ENCODE results near the gene DNMT3A. TPM values are rescaled to one million over a fixed set of nuclear protein-coding genes. Genes with fewer than 3 reads are reported as not detected.
"Not testable (repeated sequence)": the region's sequence is repeated elsewhere in the genome, so short reads cannot be mapped to it uniquely, and the experiment has no call there.

The DNMT3A gene
- total RNA-seq, 1 donor from 2014 or later, result 15.4 TPM

GRCh38 chr2:25215232-25215631 lies 126.5 kb downstream of the DNMT3A start:
- no peak for DNase-seq (ENCODE audit: low read depth)
- H3K4me3 ChIP-seq (ENCODE audit: low read depth, low read length), result no peak overlapping the region
- no peak for TF ChIP-seq CTCF (conservative IDR thresholded peaks at IDR 0.05; ENCODE audit: low read depth, low read length)

- no peak overlapping the region for H3K4me3 ChIP-seq (ENCODE audit: low read depth, low read length)
- DNase-seq (ENCODE audit: low read depth), result no peak
- no peak for TF ChIP-seq CTCF (conservative IDR thresholded peaks at IDR 0.05; ENCODE audit: low read depth, low read length)
Measured at GRCh38 chr2:25213229-25213628, 128.5 kb downstream of the DNMT3A start.

- not testable (repeated sequence) for H3K4me3 ChIP-seq (ENCODE audit: low read depth, low read length); DNase-seq (ENCODE audit: low read depth)
Measured at GRCh38 chr2:25210923-25211322, 130.8 kb downstream of the DNMT3A start.

- TF ChIP-seq CTCF (conservative IDR thresholded peaks at IDR 0.05; ENCODE audit: low read depth, low read length), result no peak
- no peak overlapping the region for H3K4me3 ChIP-seq (ENCODE audit: low read depth, low read length)
- no peak for DNase-seq (ENCODE audit: low read depth)
Measured at GRCh38 chr2:25207078-25207545, 134.6 kb downstream of the DNMT3A start.

GRCh38 chr2:25204190-25204838 lies 137.4 kb downstream of the DNMT3A start:
- H3K4me3 ChIP-seq (ENCODE audit: low read depth, low read length), result no peak overlapping the region
- no peak for TF ChIP-seq CTCF (conservative IDR thresholded peaks at IDR 0.05; ENCODE audit: low read depth, low read length)
- no peak for DNase-seq (ENCODE audit: low read depth)

GRCh38 chr2:25202275-25202674 lies 139.4 kb downstream of the DNMT3A start:
- no peak for TF ChIP-seq CTCF (conservative IDR thresholded peaks at IDR 0.05; ENCODE audit: low read depth, low read length)
- no peak for DNase-seq (ENCODE audit: low read depth)
- no peak overlapping the region for H3K4me3 ChIP-seq (ENCODE audit: low read depth, low read length)

- no peak overlapping the region for H3K4me3 ChIP-seq (ENCODE audit: low read depth, low read length)
- DNase-seq (ENCODE audit: low read depth), result no peak
- TF ChIP-seq CTCF (conservative IDR thresholded peaks at IDR 0.05; ENCODE audit: low read depth, low read length), result no peak
Measured at GRCh38 chr2:25201794-25202193, 139.9 kb downstream of the DNMT3A start.
